ENCODE results near the gene CDH23. TPM values are rescaled to one million over a fixed set of nuclear protein-coding genes. Genes with fewer than 3 reads are reported as not detected.

The CDH23 gene
- total and polyA plus RNA-seq, 8 donors: 3.4 to 64.6 (median 9.9) TPM

GRCh38 chr10:71667387-71667752, 270.6 kb downstream of the CDH23 start:
- no peak overlapping the region for H3K4me3 ChIP-seq
- H3K9me3 ChIP-seq: no peaks in the 10 kb centered on the region
- WGBS, 2 donors: 40 to 47% methylated on average over 5 of the region's 5 CpGs
- no peaks in the 10 kb centered on the region for H3K27me3 ChIP-seq
- no peaks in the 10 kb centered on the region for H3K4me1 ChIP-seq
- H3K36me3 ChIP-seq: no peaks in the 10 kb centered on the region
- TF ChIP-seq CTCF (IDR thresholded peaks at IDR 0.05): no peak
- DNase-seq: no peak
- H3K27ac ChIP-seq: no peak overlapping the region
- intact Hi-C loops (cut with DNase I): no loop called here
- ATAC-seq: no peak
- no peak for FAIRE-seq

- intact Hi-C loops (cut with DNase I): no loop called here
- no peak for FAIRE-seq
- Histone ChIP-seq H3K4me1 (no peaks in the 10 kb centered on the region), H3K36me3 (no peaks in the 10 kb centered on the region), H3K27me3 (no peaks in the 10 kb centered on the region), H3K4me3 (no peak overlapping the region), H3K9me3 (no peaks in the 10 kb centered on the region), H3K27ac (no peak overlapping the region)
- no peak for TF ChIP-seq CTCF (IDR thresholded peaks at IDR 0.05)
- no peak for DNase-seq
- no peak for ATAC-seq
- WGBS, 2 donors: 74 to 81% methylated on average over 16 of the region's 16 CpGs
Measured at GRCh38 chr10:71671994-71672946, 275.6 kb downstream of the CDH23 start.

- intact Hi-C loops (cut with DNase I): no loop called here
Measured at GRCh38 chr10:71675295-71675970, 278.7 kb downstream of the CDH23 start.

GRCh38 chr10:71677261-71677660, 280.5 kb downstream of the CDH23 start:
- TF ChIP-seq CTCF (IDR thresholded peaks at IDR 0.05): no peak
- Histone ChIP-seq H3K9me3 (no peaks in the 10 kb centered on the region), H3K4me1 (no peaks in the 10 kb centered on the region), H3K27ac (no peak overlapping the region), H3K27me3 (no peaks in the 10 kb centered on the region), H3K4me3 (no peak overlapping the region), H3K36me3 (no peaks in the 10 kb centered on the region)
- intact Hi-C loops (cut with DNase I): no loop called here
- FAIRE-seq (no peak), ATAC-seq (no peak), DNase-seq (no peak)
- WGBS, 2 donors: 70 to 73% methylated on average over 16 to 17 of the region's 17 CpGs

More at GRCh38 chr10:71675295-71675970, 278.7 kb downstream of the CDH23 start:
- no peaks in the 10 kb centered on the region for H3K36me3 ChIP-seq
- FAIRE-seq (no peak), ATAC-seq (no peak), DNase-seq (peak in 1 of 6 donors; percentile 16)
- no peaks in the 10 kb centered on the region for H3K27me3 ChIP-seq
- H3K27ac ChIP-seq: no peak overlapping the region
- no peak overlapping the region for H3K4me3 ChIP-seq
- H3K4me1 ChIP-seq: no peaks in the 10 kb centered on the region
- no peaks in the 10 kb centered on the region for H3K9me3 ChIP-seq
- no peak for TF ChIP-seq CTCF (IDR thresholded peaks at IDR 0.05)
- WGBS, 2 donors: 92 to 93% methylated on average over 6 of the region's 6 CpGs
